GM10266 (cell line): Measurements from ENCODE around the gene DDX6.
"Not testable (repeated sequence)": the region's sequence is repeated elsewhere in the genome, so short reads cannot be mapped to it uniquely, and the experiment has no call there.

Experiments
- DNase-seq: peaks from one replicate; pipeline ENCODE4 v3.0.0; 2012; ENCODE audit errors: extremely low spot score
- CTCF ChIP-seq: IDR thresholded peaks from 2 replicates; pipeline ENCODE4 v1.5.1; 2012; ENCODE audit warnings: mild to moderate bottlenecking, low read depth; ENCODE audit not compliant: control insufficient read depth, insufficient read depth; ENCODE audit errors: missing control alignments

Gene DDX6

GRCh38 chr11:118714816-118715215 lies 76.1 kb downstream of the DDX6 start:
- DNase-seq, result no peak
- no peak for TF ChIP-seq CTCF

GRCh38 chr11:118714416-118714815 lies 76.5 kb downstream of the DDX6 start:
- DNase-seq, result not testable (repeated sequence)

GRCh38 chr11:118708296-118708695 lies 82.7 kb downstream of the DDX6 start:
- no peak for TF ChIP-seq CTCF
- no peak for DNase-seq

- no peak for TF ChIP-seq CTCF
- DNase-seq, result no peak
These were observed 84.5 kb downstream of the DDX6 start for GRCh38 chr11:118706546-118706825.

GRCh38 chr11:118705791-118706545 lies 85.0 kb downstream of the DDX6 start:
- no peak for DNase-seq
- TF ChIP-seq CTCF, result no peak

GRCh38 chr11:118705111-118705741 lies 85.7 kb downstream of the DDX6 start:
- no peak for DNase-seq

GRCh38 chr11:118703563-118704106 lies 87.3 kb downstream of the DDX6 start:
- no peak for DNase-seq
- no peak for TF ChIP-seq CTCF

More at GRCh38 chr11:118705111-118705741, 85.7 kb downstream of the DDX6 start:
- TF ChIP-seq CTCF, result no peak
